NB4 (cell line): ENCODE results near the gene TXNDC15.

Experiments used
- POLR2A ChIP-seq: IDR thresholded peaks from 2 replicates; pipeline ENCODE4 v1.6.1; 2011; ENCODE audit warnings: mild to moderate bottlenecking; ENCODE audit not compliant: insufficient read length; ENCODE audit errors: extremely low read depth
- TF ChIP-seq, protein P1 (sequence below): IDR thresholded peaks from one replicate; pipeline ENCODE4 v1.5.1; 2012; ENCODE audit warnings: low read depth, low read length

DNA sequence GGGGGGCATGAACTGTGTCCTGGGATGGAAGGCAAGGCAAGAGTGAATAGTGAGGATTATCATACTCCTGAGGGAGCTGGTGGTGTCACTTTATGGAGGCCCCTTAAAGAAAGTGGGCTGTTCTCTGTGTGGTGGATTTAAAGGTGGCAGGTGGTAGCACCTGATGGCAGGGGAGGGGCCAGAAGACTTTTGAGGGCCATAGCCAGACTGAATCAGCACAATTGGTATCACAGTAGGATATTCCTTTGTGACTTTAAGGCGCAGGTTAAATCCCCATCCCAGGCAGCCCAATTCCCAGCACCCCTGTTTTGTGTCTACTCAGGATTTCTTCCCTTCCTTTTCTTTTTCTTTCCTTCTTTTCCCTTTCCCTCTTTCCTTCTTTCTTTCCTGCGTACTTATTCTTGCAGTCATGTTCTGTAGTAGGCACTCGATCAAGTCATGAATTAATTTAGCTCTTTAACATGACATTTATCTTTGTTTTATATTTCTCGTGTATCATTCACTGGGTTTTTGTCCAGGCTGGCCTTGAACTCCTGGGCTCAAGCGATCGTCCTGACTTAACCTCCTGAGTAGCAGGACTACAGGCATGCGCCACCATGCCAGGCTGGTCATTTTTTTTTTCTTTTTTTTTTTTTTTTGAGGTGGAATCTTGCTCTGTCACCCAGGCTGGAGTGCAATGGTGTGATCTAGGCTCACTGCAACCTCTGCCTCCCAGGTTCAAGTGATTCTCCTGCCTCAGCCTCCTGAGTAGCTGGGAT, 19.8 kb downstream of the TXNDC15 start:
- TF ChIP-seq, protein P1, sequence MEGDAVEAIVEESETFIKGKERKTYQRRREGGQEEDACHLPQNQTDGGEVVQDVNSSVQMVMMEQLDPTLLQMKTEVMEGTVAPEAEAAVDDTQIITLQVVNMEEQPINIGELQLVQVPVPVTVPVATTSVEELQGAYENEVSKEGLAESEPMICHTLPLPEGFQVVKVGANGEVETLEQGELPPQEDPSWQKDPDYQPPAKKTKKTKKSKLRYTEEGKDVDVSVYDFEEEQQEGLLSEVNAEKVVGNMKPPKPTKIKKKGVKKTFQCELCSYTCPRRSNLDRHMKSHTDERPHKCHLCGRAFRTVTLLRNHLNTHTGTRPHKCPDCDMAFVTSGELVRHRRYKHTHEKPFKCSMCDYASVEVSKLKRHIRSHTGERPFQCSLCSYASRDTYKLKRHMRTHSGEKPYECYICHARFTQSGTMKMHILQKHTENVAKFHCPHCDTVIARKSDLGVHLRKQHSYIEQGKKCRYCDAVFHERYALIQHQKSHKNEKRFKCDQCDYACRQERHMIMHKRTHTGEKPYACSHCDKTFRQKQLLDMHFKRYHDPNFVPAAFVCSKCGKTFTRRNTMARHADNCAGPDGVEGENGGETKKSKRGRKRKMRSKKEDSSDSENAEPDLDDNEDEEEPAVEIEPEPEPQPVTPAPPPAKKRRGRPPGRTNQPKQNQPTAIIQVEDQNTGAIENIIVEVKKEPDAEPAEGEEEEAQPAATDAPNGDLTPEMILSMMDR: no peak
- no peak for TF ChIP-seq POLR2A
